Endothelial cell of umbilical vein (primary cell): ENCODE measurements around the gene RASGEF1C.

ENCODE experiments used
- JUN ChIP-seq: IDR thresholded peaks from 2 replicates; pipeline ENCODE4 v1.6.1; 2011; ENCODE audit warnings: borderline replicate concordance, low read depth; ENCODE audit not compliant: insufficient read length, insufficient read depth
- POLR2A ChIP-seq: IDR thresholded peaks from 2 replicates; pipeline ENCODE4 v1.6.1; 2012; ENCODE audit warnings: low read depth, mild to moderate bottlenecking, control low read depth, low read length
- TF ChIP-seq, protein P1 (sequence below), 2 donors: IDR thresholded peaks; 1 replicate in 1 of 2; 2 replicates in 1 of 2; pipeline ENCODE4 v1.5.1; 2011; ENCODE audit warnings: low read length in 2 of 2, mild to moderate bottlenecking in 2 of 2, moderate library complexity in 2 of 2, control low read depth in 1 of 2, inconsistent platforms in 1 of 2, low read depth in 1 of 2; ENCODE audit not compliant: insufficient read depth in 1 of 2; ENCODE audit errors: extremely low read depth in 1 of 2

DNA sequence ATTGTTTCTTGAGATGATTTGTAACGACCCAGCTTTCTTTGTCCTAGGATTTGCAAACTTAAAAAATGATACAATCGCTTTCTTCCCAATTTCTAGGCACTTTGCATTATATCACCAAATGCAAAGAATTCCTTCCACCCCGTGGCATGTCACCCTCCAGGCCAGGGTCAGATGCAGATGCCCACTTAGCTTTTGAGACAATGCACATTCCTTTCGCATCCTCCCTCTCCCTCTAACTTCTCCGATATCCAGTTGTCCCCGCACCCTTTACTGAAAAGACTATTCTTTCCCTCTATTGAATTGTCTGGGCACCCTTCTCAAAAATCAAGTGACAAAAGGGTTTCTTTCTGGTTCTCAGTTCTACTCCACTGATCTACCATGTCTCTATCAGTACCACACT is 154.8 kb downstream of the RASGEF1C start:
- TF ChIP-seq POLR2A, result no peak
- TF ChIP-seq, protein P1, sequence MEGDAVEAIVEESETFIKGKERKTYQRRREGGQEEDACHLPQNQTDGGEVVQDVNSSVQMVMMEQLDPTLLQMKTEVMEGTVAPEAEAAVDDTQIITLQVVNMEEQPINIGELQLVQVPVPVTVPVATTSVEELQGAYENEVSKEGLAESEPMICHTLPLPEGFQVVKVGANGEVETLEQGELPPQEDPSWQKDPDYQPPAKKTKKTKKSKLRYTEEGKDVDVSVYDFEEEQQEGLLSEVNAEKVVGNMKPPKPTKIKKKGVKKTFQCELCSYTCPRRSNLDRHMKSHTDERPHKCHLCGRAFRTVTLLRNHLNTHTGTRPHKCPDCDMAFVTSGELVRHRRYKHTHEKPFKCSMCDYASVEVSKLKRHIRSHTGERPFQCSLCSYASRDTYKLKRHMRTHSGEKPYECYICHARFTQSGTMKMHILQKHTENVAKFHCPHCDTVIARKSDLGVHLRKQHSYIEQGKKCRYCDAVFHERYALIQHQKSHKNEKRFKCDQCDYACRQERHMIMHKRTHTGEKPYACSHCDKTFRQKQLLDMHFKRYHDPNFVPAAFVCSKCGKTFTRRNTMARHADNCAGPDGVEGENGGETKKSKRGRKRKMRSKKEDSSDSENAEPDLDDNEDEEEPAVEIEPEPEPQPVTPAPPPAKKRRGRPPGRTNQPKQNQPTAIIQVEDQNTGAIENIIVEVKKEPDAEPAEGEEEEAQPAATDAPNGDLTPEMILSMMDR (IDR thresholded peaks at IDR 0.05; ENCODE audit: extremely low read depth in 1 of 2, insufficient read depth in 1 of 2, low read depth in 1 of 2, low read length in 2 of 2), result no peak
- TF ChIP-seq JUN, result no peak
